ENCODE results near the gene ZNF507. TPM values are rescaled to one million over a fixed set of nuclear protein-coding genes. Genes with fewer than 3 reads are reported as not detected.

The ZNF507 gene
- total RNA-seq, 1 donor from 2014 or later, result 42.3 TPM

GRCh38 chr19:32415246-32415645, 69.8 kb downstream of the ZNF507 start:
- no peak for DNase-seq (ENCODE audit: low spot score, unreplicated experiment)
- TF ChIP-seq, protein P1, sequence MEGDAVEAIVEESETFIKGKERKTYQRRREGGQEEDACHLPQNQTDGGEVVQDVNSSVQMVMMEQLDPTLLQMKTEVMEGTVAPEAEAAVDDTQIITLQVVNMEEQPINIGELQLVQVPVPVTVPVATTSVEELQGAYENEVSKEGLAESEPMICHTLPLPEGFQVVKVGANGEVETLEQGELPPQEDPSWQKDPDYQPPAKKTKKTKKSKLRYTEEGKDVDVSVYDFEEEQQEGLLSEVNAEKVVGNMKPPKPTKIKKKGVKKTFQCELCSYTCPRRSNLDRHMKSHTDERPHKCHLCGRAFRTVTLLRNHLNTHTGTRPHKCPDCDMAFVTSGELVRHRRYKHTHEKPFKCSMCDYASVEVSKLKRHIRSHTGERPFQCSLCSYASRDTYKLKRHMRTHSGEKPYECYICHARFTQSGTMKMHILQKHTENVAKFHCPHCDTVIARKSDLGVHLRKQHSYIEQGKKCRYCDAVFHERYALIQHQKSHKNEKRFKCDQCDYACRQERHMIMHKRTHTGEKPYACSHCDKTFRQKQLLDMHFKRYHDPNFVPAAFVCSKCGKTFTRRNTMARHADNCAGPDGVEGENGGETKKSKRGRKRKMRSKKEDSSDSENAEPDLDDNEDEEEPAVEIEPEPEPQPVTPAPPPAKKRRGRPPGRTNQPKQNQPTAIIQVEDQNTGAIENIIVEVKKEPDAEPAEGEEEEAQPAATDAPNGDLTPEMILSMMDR (IDR thresholded peaks at IDR 0.05; ENCODE audit: unreplicated experiment), result no peak
- no peak overlapping the region for H3K27ac Mint-ChIP-seq
- H3K4me3 Mint-ChIP-seq (ENCODE audit: low read depth), result no peak overlapping the region
- peaks cover 38% of the 10 kb centered on the region for H3K36me3 Mint-ChIP-seq (ENCODE audit: insufficient read depth)
- no peaks in the 10 kb centered on the region for H3K9me3 Mint-ChIP-seq (ENCODE audit: low read depth)
- H3K4me1 Mint-ChIP-seq (ENCODE audit: low read depth), result peaks cover 2% of the 10 kb centered on the region
- no peaks in the 10 kb centered on the region for H3K27me3 Mint-ChIP-seq

GRCh38 chr19:32415669-32416068, 70.3 kb downstream of the ZNF507 start:
- Mint-ChIP-seq H3K4me3 (ENCODE audit: low read depth) (no peak overlapping the region), H3K27ac (no peak overlapping the region), H3K9me3 (ENCODE audit: low read depth) (no peaks in the 10 kb centered on the region), H3K27me3 (no peaks in the 10 kb centered on the region), H3K36me3 (ENCODE audit: insufficient read depth) (peaks cover 38% of the 10 kb centered on the region), H3K4me1 (ENCODE audit: low read depth) (peaks cover 2% of the 10 kb centered on the region)
- DNase-seq (ENCODE audit: low spot score, unreplicated experiment), result no peak
- TF ChIP-seq, protein P1 (IDR thresholded peaks at IDR 0.05; ENCODE audit: unreplicated experiment), result no peak

- no peak overlapping the region for H3K4me3 Mint-ChIP-seq (ENCODE audit: low read depth)
- no peaks in the 10 kb centered on the region for H3K27me3 Mint-ChIP-seq
- peaks cover 3% of the 10 kb centered on the region for H3K4me1 Mint-ChIP-seq (ENCODE audit: low read depth)
- no peak for DNase-seq (ENCODE audit: low spot score, unreplicated experiment)
- peaks cover 32% of the 10 kb centered on the region for H3K36me3 Mint-ChIP-seq (ENCODE audit: insufficient read depth)
- TF ChIP-seq, protein P1 (IDR thresholded peaks at IDR 0.05; ENCODE audit: unreplicated experiment), result no peak
- peak overlapping the region; percentile 20 for H3K27ac Mint-ChIP-seq
- no peaks in the 10 kb centered on the region for H3K9me3 Mint-ChIP-seq (ENCODE audit: low read depth)
Observed at GRCh38 chr19:32416749-32417456, 71.5 kb downstream of the ZNF507 start.

GRCh38 chr19:32418155-32418554, 72.7 kb downstream of the ZNF507 start:
- no peaks in the 10 kb centered on the region for H3K9me3 Mint-ChIP-seq (ENCODE audit: low read depth)
- peak overlapping the region; percentile 71 for H3K27ac Mint-ChIP-seq
- no peaks in the 10 kb centered on the region for H3K27me3 Mint-ChIP-seq
- DNase-seq (ENCODE audit: low spot score, unreplicated experiment), result no peak
- peaks cover 30% of the 10 kb centered on the region for H3K36me3 Mint-ChIP-seq (ENCODE audit: insufficient read depth)
- H3K4me3 Mint-ChIP-seq (ENCODE audit: low read depth), result no peak overlapping the region
- peaks cover 6% of the 10 kb centered on the region for H3K4me1 Mint-ChIP-seq (ENCODE audit: low read depth)
- TF ChIP-seq, protein P1 (IDR thresholded peaks at IDR 0.05; ENCODE audit: unreplicated experiment), result no peak

DNA sequence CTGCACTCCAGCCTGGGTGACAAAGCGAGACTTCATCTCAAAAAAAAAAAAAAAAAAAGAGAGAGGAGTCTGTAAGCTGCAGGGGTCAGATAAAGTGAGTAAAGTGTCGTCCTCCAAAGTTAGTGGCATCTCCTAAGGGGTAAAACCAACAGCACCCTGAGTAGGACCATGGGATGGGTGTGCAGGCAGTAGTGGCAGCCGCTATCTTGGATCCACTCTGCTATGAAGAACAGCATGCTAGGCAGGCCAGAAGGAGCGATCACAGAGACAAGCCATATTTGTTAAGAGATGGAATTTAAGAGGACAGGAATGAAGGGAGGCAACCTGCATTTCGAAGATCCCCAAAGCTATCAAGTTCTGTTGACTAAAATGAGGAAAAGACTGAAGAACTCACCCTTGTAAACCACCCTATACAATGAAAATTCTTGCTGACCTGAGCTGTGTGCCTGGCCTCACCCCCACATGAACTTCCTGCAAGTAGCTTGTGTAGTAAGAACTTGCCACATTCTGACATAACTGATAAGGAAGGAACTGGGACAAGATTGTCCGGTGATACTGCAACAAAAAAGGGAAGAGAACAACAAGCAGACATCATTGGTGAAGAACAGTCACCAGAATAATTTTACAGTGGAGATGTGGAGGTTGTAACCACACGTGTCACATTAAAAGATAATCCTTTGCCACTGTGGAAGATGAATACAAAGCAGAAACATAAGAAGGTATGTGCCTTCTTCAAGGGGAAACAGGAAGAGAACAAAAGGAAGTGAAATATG, 76.4 kb downstream of the ZNF507 start:
- Mint-ChIP-seq H3K4me3 (ENCODE audit: low read depth) (no peak overlapping the region), H3K4me1 (ENCODE audit: low read depth) (peaks cover 10% of the 10 kb centered on the region), H3K36me3 (ENCODE audit: insufficient read depth) (peaks cover 32% of the 10 kb centered on the region), H3K9me3 (ENCODE audit: low read depth) (no peaks in the 10 kb centered on the region), H3K27ac (peak overlapping the region; percentile 77), H3K27me3 (no peaks in the 10 kb centered on the region)
- TF ChIP-seq, protein P1 (IDR thresholded peaks at IDR 0.05; ENCODE audit: unreplicated experiment), result no peak
- DNase-seq (ENCODE audit: low spot score, unreplicated experiment), result no peak
